ENCODE results near the gene UNC45A.

GRCh38 chr15:90905306-90906180 is 29.5 kb upstream of the UNC45A start:
- TF ChIP-seq, protein P1, sequence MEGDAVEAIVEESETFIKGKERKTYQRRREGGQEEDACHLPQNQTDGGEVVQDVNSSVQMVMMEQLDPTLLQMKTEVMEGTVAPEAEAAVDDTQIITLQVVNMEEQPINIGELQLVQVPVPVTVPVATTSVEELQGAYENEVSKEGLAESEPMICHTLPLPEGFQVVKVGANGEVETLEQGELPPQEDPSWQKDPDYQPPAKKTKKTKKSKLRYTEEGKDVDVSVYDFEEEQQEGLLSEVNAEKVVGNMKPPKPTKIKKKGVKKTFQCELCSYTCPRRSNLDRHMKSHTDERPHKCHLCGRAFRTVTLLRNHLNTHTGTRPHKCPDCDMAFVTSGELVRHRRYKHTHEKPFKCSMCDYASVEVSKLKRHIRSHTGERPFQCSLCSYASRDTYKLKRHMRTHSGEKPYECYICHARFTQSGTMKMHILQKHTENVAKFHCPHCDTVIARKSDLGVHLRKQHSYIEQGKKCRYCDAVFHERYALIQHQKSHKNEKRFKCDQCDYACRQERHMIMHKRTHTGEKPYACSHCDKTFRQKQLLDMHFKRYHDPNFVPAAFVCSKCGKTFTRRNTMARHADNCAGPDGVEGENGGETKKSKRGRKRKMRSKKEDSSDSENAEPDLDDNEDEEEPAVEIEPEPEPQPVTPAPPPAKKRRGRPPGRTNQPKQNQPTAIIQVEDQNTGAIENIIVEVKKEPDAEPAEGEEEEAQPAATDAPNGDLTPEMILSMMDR (IDR thresholded peaks at IDR 0.05; ENCODE audit: low read length), result no peak
- no peak for TF ChIP-seq EZH2 (optimal IDR thresholded peaks at IDR 0.05; ENCODE audit: low read depth, low read length)
- TF ChIP-seq EZH2phosphoT487 (IDR thresholded peaks at IDR 0.05; ENCODE audit: low read length), result no peak

All from MM.1S (cell line).